Measurements from ENCODE around the gene SLC9A9. TPM values are rescaled to one million over a fixed set of nuclear protein-coding genes. Genes with fewer than 3 reads are reported as not detected.
"Not testable (repeated sequence)": the region's sequence is repeated elsewhere in the genome, so short reads cannot be mapped to it uniquely, and the experiment has no call there.

The SLC9A9 gene
- total and polyA plus RNA-seq, 4 donors, result 3.3 to 15.0 (median 6.1) TPM

DNA sequence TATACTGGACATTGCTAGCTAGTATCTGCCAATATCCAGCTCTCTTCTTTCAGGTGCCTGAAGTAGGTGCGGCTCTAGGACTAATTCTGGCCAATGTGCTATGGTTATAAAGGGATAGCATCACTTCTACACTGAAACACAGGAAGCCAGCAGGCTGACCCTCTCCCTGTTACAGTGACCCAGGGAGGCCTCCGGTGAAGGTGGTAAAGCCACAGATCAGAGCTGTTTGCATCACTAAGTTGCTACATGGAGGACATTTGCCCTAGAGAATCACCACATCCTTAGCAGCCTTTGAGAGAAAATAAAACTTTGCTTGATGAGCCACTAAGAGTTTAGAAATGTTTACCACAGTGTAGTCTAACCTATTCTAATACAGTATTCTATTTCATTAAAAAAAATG lies 567.3 kb downstream of the SLC9A9 start:
- H3K27ac ChIP-seq (ENCODE audit: low read depth in 1 of 2, low read length in 2 of 2), result no peak overlapping the region
- no peaks in the 10 kb centered on the region for H3K27me3 ChIP-seq (ENCODE audit: control insufficient read depth in 4 of 4, insufficient read depth in 4 of 4, low read length in 3 of 4)
- H3K4me3 ChIP-seq (ENCODE audit: low read depth in 1 of 3, low read length in 3 of 3), result no peak overlapping the region
- no peak for TF ChIP-seq YY1 (IDR thresholded peaks at IDR 0.05)
- no peak for TF ChIP-seq GABPA (IDR thresholded peaks at IDR 0.05 in 1 of 2, conservative IDR thresholded peaks at IDR 0.05 in 1 of 2)
- TF ChIP-seq HNF4A (conservative IDR thresholded peaks at IDR 0.05), result no peak
- TF ChIP-seq, protein P1, sequence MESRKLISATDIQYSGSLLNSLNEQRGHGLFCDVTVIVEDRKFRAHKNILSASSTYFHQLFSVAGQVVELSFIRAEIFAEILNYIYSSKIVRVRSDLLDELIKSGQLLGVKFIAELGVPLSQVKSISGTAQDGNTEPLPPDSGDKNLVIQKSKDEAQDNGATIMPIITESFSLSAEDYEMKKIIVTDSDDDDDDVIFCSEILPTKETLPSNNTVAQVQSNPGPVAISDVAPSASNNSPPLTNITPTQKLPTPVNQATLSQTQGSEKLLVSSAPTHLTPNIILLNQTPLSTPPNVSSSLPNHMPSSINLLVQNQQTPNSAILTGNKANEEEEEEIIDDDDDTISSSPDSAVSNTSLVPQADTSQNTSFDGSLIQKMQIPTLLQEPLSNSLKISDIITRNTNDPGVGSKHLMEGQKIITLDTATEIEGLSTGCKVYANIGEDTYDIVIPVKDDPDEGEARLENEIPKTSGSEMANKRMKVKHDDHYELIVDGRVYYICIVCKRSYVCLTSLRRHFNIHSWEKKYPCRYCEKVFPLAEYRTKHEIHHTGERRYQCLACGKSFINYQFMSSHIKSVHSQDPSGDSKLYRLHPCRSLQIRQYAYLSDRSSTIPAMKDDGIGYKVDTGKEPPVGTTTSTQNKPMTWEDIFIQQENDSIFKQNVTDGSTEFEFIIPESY (IDR thresholded peaks at IDR 0.05), result no peak
- TF ChIP-seq, protein P2, sequence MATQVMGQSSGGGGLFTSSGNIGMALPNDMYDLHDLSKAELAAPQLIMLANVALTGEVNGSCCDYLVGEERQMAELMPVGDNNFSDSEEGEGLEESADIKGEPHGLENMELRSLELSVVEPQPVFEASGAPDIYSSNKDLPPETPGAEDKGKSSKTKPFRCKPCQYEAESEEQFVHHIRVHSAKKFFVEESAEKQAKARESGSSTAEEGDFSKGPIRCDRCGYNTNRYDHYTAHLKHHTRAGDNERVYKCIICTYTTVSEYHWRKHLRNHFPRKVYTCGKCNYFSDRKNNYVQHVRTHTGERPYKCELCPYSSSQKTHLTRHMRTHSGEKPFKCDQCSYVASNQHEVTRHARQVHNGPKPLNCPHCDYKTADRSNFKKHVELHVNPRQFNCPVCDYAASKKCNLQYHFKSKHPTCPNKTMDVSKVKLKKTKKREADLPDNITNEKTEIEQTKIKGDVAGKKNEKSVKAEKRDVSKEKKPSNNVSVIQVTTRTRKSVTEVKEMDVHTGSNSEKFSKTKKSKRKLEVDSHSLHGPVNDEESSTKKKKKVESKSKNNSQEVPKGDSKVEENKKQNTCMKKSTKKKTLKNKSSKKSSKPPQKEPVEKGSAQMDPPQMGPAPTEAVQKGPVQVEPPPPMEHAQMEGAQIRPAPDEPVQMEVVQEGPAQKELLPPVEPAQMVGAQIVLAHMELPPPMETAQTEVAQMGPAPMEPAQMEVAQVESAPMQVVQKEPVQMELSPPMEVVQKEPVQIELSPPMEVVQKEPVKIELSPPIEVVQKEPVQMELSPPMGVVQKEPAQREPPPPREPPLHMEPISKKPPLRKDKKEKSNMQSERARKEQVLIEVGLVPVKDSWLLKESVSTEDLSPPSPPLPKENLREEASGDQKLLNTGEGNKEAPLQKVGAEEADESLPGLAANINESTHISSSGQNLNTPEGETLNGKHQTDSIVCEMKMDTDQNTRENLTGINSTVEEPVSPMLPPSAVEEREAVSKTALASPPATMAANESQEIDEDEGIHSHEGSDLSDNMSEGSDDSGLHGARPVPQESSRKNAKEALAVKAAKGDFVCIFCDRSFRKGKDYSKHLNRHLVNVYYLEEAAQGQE (IDR thresholded peaks at IDR 0.05), result no peak
- no peak for TF ChIP-seq RAD21 (IDR thresholded peaks at IDR 0.05)
- H3K9me3 ChIP-seq (ENCODE audit: control insufficient read depth in 4 of 4, low read length in 3 of 4), result no peaks in the 10 kb centered on the region
- H3K36me3 ChIP-seq (ENCODE audit: control insufficient read depth in 4 of 4, insufficient read depth in 3 of 4, low read depth in 1 of 4, low read length in 3 of 4), result no peaks in the 10 kb centered on the region
- H3K4me1 ChIP-seq (ENCODE audit: control insufficient read depth in 4 of 4, insufficient read depth in 4 of 4, low read length in 3 of 4), result no peaks in the 10 kb centered on the region
- WGBS, result 92% methylated on average over 2 of the region's 2 CpGs
- no peak overlapping the region for H3K9ac ChIP-seq (ENCODE audit: low read depth in 1 of 2, low read length in 2 of 2)
- no peak for DNase-seq (ENCODE audit: low spot score)

DNA sequence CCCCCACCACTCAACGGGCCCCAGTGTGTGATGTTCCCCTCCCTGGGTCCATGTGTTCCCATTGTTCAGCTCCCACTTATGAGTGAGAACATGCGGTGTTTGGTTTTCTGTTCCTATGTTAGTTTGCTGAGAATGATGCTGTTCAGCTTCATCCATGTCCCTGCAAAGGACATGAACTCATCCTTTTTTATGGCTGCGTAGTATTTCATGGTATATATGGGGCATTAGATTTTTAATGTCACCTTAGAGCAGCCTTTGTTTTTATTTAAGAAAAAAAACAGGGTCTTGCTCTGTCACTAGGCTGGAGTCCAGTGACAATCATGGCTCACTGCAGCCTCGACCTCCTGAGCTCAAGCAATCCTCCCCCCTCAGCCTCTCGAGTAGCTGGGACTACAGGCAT lies 568.7 kb downstream of the SLC9A9 start:
- H3K9ac ChIP-seq (ENCODE audit: low read depth in 1 of 2, low read length in 2 of 2); DNase-seq (ENCODE audit: low spot score); H3K4me3 ChIP-seq (ENCODE audit: low read depth in 1 of 3, low read length in 3 of 3); H3K27ac ChIP-seq (ENCODE audit: low read depth in 1 of 2, low read length in 2 of 2); H3K27me3 ChIP-seq (ENCODE audit: control insufficient read depth in 4 of 4, insufficient read depth in 4 of 4, low read length in 3 of 4); H3K4me1 ChIP-seq (ENCODE audit: control insufficient read depth in 4 of 4, insufficient read depth in 4 of 4, low read length in 3 of 4); H3K9me3 ChIP-seq (ENCODE audit: control insufficient read depth in 4 of 4, low read length in 3 of 4); H3K36me3 ChIP-seq (ENCODE audit: control insufficient read depth in 4 of 4, insufficient read depth in 3 of 4, low read depth in 1 of 4, low read length in 3 of 4): not testable (repeated sequence)
- 94% methylated on average over 5 of the region's 5 CpGs for WGBS

DNA sequence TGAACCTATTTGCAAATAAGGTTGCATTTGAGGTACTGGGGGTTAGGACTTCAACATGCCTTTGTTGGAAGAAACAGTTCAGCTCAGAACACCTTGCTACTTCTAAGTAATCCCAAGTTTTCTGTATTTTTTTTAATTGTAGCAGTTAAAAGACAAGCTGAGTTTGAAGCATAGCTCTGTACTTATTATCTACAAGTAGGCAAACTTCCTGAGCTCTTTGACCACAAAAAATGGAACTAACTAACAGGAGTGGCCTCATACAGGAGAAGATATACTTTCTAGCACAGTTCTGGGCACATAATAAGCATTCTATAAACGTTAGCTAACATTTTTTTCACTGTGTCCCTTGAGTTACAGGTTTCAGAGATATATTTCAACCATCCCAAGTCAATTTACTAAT lies 569.5 kb downstream of the SLC9A9 start:
- Histone ChIP-seq H3K4me3 (ENCODE audit: low read depth in 1 of 3, low read length in 3 of 3) (no peak overlapping the region), H3K9ac (ENCODE audit: low read depth in 1 of 2, low read length in 2 of 2) (no peak overlapping the region)
- WGBS, result 83% methylated on average over 1 of the region's 1 CpG

More for the DNA sequence above, 569.5 kb downstream of the SLC9A9 start:
- Histone ChIP-seq H3K9me3 (ENCODE audit: control insufficient read depth in 4 of 4, low read length in 3 of 4) (no peaks in the 10 kb centered on the region), H3K27me3 (ENCODE audit: control insufficient read depth in 4 of 4, insufficient read depth in 4 of 4, low read length in 3 of 4) (no peaks in the 10 kb centered on the region), H3K36me3 (ENCODE audit: control insufficient read depth in 4 of 4, insufficient read depth in 3 of 4, low read depth in 1 of 4, low read length in 3 of 4) (no peaks in the 10 kb centered on the region), H3K27ac (ENCODE audit: low read depth in 1 of 2, low read length in 2 of 2) (no peak overlapping the region), H3K4me1 (ENCODE audit: control insufficient read depth in 4 of 4, insufficient read depth in 4 of 4, low read length in 3 of 4) (no peaks in the 10 kb centered on the region)
- TF ChIP-seq, protein P3, sequence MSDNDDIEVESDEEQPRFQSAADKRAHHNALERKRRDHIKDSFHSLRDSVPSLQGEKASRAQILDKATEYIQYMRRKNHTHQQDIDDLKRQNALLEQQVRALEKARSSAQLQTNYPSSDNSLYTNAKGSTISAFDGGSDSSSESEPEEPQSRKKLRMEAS (IDR thresholded peaks at IDR 0.05), result no peak
- TF ChIP-seq EGR1 (IDR thresholded peaks at IDR 0.05; ENCODE audit: low read depth in 2 of 2), result no peak
- no peak for TF ChIP-seq RAD21 (IDR thresholded peaks at IDR 0.05)
- no peak for TF ChIP-seq FOXA2 (IDR thresholded peaks at IDR 0.05)
- no peak for TF ChIP-seq GABPA (IDR thresholded peaks at IDR 0.05 in 1 of 2, conservative IDR thresholded peaks at IDR 0.05 in 1 of 2)
- TF ChIP-seq, protein P4, sequence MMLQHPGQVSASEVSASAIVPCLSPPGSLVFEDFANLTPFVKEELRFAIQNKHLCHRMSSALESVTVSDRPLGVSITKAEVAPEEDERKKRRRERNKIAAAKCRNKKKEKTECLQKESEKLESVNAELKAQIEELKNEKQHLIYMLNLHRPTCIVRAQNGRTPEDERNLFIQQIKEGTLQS (IDR thresholded peaks at IDR 0.05), result no peak
- TF ChIP-seq HNF4A (conservative IDR thresholded peaks at IDR 0.05), result no peak
- TF ChIP-seq, protein P5, sequence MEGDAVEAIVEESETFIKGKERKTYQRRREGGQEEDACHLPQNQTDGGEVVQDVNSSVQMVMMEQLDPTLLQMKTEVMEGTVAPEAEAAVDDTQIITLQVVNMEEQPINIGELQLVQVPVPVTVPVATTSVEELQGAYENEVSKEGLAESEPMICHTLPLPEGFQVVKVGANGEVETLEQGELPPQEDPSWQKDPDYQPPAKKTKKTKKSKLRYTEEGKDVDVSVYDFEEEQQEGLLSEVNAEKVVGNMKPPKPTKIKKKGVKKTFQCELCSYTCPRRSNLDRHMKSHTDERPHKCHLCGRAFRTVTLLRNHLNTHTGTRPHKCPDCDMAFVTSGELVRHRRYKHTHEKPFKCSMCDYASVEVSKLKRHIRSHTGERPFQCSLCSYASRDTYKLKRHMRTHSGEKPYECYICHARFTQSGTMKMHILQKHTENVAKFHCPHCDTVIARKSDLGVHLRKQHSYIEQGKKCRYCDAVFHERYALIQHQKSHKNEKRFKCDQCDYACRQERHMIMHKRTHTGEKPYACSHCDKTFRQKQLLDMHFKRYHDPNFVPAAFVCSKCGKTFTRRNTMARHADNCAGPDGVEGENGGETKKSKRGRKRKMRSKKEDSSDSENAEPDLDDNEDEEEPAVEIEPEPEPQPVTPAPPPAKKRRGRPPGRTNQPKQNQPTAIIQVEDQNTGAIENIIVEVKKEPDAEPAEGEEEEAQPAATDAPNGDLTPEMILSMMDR (IDR thresholded peaks at IDR 0.05; ENCODE audit: low read depth, low read length, missing input control), result no peak
- no peak for TF ChIP-seq SP1 (IDR thresholded peaks at IDR 0.05)
- TF ChIP-seq NR2F2 (IDR thresholded peaks at IDR 0.05), result no peak
- no peak for TF ChIP-seq YY1 (IDR thresholded peaks at IDR 0.05)
- DNase-seq (ENCODE audit: low spot score), result no peak
